ENCODE data around the gene HMGCS1. TPM values are rescaled to one million over a fixed set of nuclear protein-coding genes. Genes with fewer than 3 reads are reported as not detected.
"Not testable (repeated sequence)": the region's sequence is repeated elsewhere in the genome, so short reads cannot be mapped to it uniquely, and the experiment has no call there.

HMGCS1 gene
- total RNA-seq, 4 donors from 2014 or later, result 3.8 to 113 (median 25.4) TPM

GRCh38 chr5:43313854-43314457, 744 bp upstream of the HMGCS1 start:
- DNase-seq, result peak; percentile 14 to 28
- intact Hi-C loops (cut with DNase I; ENCODE audit: low total_unique reads), result no loop called here
- peaks cover 0 to 11% of the 10 kb centered on the region in 2 donors for H3K4me1 ChIP-seq
- no peaks in the 10 kb centered on the region for H3K27me3 ChIP-seq
- H3K9me3 ChIP-seq, result no peaks in the 10 kb centered on the region
- H3K36me3 ChIP-seq, result no peaks in the 10 kb centered on the region
- peak overlapping the region; percentile 56 to 84 for H3K27ac ChIP-seq
- peak overlapping the region; percentile 81 to 94 for H3K4me3 ChIP-seq
- TF ChIP-seq CTCF (IDR thresholded peaks at IDR 0.05) (no peak), POLR2A (IDR thresholded peaks at IDR 0.05) (no peak)

- intact Hi-C loops (cut with DNase I; ENCODE audit: low total_unique reads), result no loop called here
- Histone ChIP-seq H3K9me3 (no peaks in the 10 kb centered on the region), H3K4me3 (peak overlapping the region; percentile 81 to 94), H3K4me1 (peaks cover 0 to 11% of the 10 kb centered on the region in 2 donors), H3K27ac (peak overlapping the region; percentile 74 to 88), H3K36me3 (no peaks in the 10 kb centered on the region), H3K27me3 (no peaks in the 10 kb centered on the region)
- TF ChIP-seq POLR2A (IDR thresholded peaks at IDR 0.05) (no peak), CTCF (IDR thresholded peaks at IDR 0.05) (no peak)
- DNase-seq, result no peak
These were observed 545 bp downstream of the HMGCS1 start for GRCh38 chr5:43312699-43313034.

- Histone ChIP-seq H3K9me3 (no peaks in the 10 kb centered on the region), H3K36me3 (no peaks in the 10 kb centered on the region), H3K4me3 (peak overlapping the region; percentile 81 to 94), H3K27me3 (no peaks in the 10 kb centered on the region), H3K4me1 (peaks cover 0 to 11% of the 10 kb centered on the region in 2 donors), H3K27ac (peak overlapping the region in 1 of 2 donors; percentile 74)
- intact Hi-C loops (cut with DNase I; ENCODE audit: low total_unique reads), result no loop called here
- TF ChIP-seq POLR2A (IDR thresholded peaks at IDR 0.05), result no peak
- no peak for TF ChIP-seq CTCF (IDR thresholded peaks at IDR 0.05)
- DNase-seq, result no peak
These were observed 1.0 kb downstream of the HMGCS1 start for GRCh38 chr5:43312076-43312661.

- Histone ChIP-seq H3K4me3 (no peak overlapping the region), H3K4me1 (peaks cover 0 to 11% of the 10 kb centered on the region in 2 donors), H3K27me3 (no peaks in the 10 kb centered on the region), H3K9me3 (no peaks in the 10 kb centered on the region), H3K27ac (no peak overlapping the region), H3K36me3 (no peaks in the 10 kb centered on the region)
- no peak for DNase-seq
- TF ChIP-seq POLR2A (IDR thresholded peaks at IDR 0.05), result no peak
- TF ChIP-seq CTCF (IDR thresholded peaks at IDR 0.05), result no peak
- intact Hi-C loops (cut with DNase I; ENCODE audit: low total_unique reads), result no loop called here
These were observed 3.6 kb downstream of the HMGCS1 start for GRCh38 chr5:43309637-43310036.

GRCh38 chr5:43309122-43309521, 4.1 kb downstream of the HMGCS1 start:
- no peak overlapping the region for H3K4me3 ChIP-seq
- no peak for TF ChIP-seq POLR2A (IDR thresholded peaks at IDR 0.05)
- TF ChIP-seq CTCF (IDR thresholded peaks at IDR 0.05), result no peak
- no peak overlapping the region for H3K27ac ChIP-seq
- no peak for DNase-seq
- no peaks in the 10 kb centered on the region for H3K27me3 ChIP-seq
- H3K9me3 ChIP-seq, result no peaks in the 10 kb centered on the region
- no peaks in the 10 kb centered on the region for H3K36me3 ChIP-seq
- intact Hi-C loops (cut with DNase I; ENCODE audit: low total_unique reads), result no loop called here
- H3K4me1 ChIP-seq, result peaks cover 0 to 11% of the 10 kb centered on the region in 2 donors

- H3K4me3 ChIP-seq; H3K9me3 ChIP-seq; intact Hi-C loops (cut with DNase I; ENCODE audit: low total_unique reads); DNase-seq; H3K4me1 ChIP-seq; H3K27ac ChIP-seq; H3K36me3 ChIP-seq; H3K27me3 ChIP-seq: not testable (repeated sequence)
These were observed 6.3 kb downstream of the HMGCS1 start for GRCh38 chr5:43306954-43307353.

Measured in uterus (tissue), 4 donors.